Measurements from ENCODE around the gene ZG16.
A peak's percentile ranks its signal among the peaks of the same experiment; 100 is the strongest.

The ZG16 gene

DNA sequence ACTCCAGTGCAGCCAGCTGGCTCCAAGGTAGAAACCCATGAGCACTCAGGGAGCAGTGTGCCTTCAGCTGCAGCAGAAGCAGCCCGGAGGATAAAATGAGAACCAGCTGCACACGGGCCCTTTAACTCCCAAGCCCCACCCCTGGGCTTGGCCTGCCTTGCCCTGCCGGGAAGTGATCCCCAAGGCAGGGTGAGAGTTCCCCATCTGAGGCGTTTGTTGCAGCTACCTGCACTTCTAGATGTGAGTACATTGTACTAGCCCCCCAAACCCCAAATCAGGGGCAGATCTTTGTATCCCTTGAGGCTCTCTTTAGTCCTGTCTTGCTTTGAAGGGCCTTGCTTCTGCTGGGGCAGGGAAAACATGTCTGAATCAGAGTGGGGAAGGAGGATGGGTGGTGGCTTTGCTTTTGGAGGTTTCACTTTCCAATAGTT lies 42.2 kb downstream of the ZG16 start, which contains the start of gene MVP:
MVP (plus strand) TSS at position 192 of the 431 bp plus-strand sequence. CDS start 10,088 bp downstream, outside the sequence.
- no peak for TF ChIP-seq CTCF (IDR thresholded peaks at IDR 0.05; ENCODE audit: insufficient read depth, low read depth, low read length, missing control alignments)
- peak; percentile 70 for DNase-seq (ENCODE audit: low read depth)
- peak within 1 kb of the TSS; percentile 92 for H3K4me3 ChIP-seq (ENCODE audit: low read length)

DNA sequence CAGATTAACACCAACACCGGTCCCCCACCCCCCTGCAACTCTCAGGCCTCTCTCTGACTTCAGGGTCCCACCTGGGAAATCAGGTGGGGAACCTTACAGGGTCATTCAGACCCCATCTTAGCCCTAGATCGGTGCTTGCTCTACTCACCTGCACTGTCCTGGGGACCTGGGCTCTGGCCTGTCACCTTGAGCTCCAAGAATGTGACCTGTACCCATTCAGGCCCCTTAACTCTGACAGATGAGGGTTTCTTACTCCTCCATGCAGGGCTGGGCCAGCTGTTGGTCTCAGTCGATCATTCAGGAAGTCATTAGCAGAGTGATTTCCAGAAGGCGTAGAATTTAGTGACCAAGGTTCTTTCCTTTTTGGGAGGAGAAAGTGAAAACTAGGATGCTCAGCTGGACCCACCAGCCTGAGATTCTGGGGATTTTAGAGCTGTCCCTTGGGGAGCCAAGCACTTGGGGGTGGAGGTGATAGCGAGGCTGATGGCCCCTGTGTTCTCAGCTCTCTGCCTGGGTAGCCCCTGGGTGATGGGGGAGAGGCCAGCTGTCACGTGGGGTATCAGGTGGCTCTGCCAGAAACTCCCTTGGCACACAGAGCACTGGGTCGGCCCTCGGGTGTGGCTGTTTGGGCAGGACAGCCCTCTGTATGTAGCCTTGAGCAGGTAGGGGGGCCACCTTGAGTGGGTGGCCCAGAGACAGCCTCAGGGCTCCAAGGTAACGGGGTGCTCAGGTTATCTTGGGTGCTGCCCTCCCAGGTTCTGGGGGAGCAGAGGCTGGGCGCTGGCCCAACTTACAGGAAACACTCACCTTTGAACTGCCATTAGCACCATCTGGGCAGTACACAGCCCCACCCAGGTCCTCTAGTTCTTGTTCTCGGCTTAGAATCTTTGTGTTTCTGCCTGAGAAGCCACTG lies 42.9 kb downstream of the ZG16 start:
- TF ChIP-seq CTCF (IDR thresholded peaks at IDR 0.05; ENCODE audit: insufficient read depth, low read depth, low read length, missing control alignments) = no peak
- H3K4me3 ChIP-seq (ENCODE audit: low read length) = peak overlapping the region; percentile 92
- peak; percentile 47 for DNase-seq (ENCODE audit: low read depth)

DNA sequence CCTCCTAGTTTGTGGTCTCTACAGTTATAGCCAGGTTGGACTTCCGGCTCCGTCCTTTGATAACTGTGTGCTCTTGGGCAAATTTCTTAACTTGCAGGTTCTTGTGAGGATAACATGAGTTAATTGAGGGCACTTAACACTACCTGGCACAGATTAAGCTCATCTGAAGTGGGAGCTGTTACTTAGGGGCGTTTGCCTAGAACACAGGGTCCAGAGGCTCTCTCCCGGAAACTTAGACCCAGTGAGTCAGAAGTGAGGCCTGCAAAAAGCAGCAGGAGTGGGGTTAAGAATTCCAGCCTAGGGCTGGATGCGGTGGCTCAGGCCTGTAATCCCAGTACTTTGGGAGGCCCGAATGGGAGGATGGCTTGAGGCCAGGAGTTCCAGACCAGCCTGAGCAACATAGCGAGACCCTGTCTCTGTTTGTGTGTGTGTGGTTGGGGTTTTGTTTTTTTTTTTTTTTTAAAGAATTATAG lies 43.6 kb downstream of the ZG16 start:
- peak; percentile 78 for DNase-seq (ENCODE audit: low read depth)
- H3K4me3 ChIP-seq (ENCODE audit: low read length) = peak overlapping the region; percentile 92
- TF ChIP-seq CTCF (IDR thresholded peaks at IDR 0.05; ENCODE audit: insufficient read depth, low read depth, low read length, missing control alignments) = no peak

DNA sequence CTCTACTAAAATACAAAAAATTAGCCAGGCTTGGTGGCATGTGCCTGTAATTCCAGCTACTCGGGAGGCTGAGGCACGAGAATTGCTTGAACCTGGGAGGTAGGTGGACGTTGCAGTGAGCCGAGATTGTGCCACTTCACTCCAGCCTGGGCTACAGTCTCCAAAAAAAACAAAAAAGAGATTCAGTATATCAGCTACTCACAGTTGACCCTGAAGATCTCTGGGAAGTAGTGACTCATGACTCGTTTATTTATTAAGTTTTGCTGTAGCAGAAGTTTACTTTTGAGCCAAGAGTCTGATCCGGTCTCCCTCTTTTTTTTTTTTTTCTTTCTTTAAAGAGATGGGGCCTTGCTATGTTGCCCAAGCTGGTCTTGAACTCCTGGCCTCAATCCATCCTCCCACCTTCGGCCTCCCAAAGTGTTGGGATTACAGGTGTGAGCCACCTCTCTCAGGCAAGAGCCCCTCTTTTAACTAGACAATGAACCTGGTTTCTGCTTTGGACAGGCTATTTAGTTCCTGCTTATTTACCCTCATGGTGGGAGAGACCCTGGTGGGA lies 46.6 kb downstream of the ZG16 start:
- no peak overlapping the region for H3K4me3 ChIP-seq (ENCODE audit: low read length)
- TF ChIP-seq CTCF (IDR thresholded peaks at IDR 0.05; ENCODE audit: insufficient read depth, low read depth, low read length, missing control alignments) = no peak
- peak; percentile 36 for DNase-seq (ENCODE audit: low read depth)

DNA sequence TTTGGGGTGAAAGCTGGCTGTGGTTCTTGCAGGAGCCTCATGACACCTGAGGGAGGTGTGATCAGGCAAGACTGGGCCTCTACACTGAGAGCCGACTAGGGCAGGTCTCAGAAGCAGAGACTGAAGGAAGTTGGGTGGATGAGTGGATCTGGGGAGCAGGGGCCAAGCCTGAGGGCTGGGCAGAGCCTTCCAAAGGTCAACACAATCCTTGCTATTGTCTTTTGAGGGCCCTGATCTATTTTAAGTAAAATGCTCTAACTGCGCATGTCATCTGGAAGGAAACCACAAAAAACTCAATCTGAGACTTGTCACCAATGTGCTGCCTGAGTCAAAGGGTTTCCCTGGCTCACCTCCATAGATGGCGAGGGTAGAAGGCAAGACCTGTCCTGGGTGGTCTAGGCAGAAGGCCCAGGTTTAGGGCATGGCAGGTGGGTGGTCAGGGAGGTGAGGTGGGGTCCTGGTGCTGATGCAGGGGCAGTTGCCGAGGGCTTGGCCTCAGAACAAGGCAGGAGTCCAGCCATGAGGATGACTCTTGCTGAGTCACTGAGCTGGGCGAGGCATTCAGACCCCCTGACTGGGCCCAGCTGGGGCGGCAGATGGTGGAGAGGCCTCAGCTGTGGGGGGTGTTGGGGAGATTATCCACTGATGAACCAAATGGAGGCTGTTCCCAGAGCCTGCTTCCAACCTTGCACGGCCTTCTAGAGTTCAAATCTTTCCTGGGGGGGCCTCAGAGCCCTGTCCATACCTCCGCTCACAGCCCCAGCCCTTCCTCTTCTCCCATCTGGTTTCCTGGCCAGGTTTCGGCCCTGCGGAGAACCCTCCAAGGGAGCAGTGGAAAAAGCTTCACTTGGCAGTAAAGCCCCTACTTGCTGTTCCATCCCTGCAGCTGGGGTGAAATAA lies 47.3 kb downstream of the ZG16 start:
- no peak for DNase-seq (ENCODE audit: low read depth)
- no peak for TF ChIP-seq CTCF (IDR thresholded peaks at IDR 0.05; ENCODE audit: insufficient read depth, low read depth, low read length, missing control alignments)
- H3K4me3 ChIP-seq (ENCODE audit: low read length) = no peak overlapping the region

- no peak for DNase-seq (ENCODE audit: low read depth)
- no peak overlapping the region for H3K4me3 ChIP-seq (ENCODE audit: low read length)
- TF ChIP-seq CTCF (IDR thresholded peaks at IDR 0.05; ENCODE audit: insufficient read depth, low read depth, low read length, missing control alignments) = no peak
Observed at GRCh38 chr16:29826342-29826695, 48.3 kb downstream of the ZG16 start.
